Lower leg skin (tissue), 4 donors: Measurements from ENCODE around the gene SOWAHA. TPM values are rescaled to one million over a fixed set of nuclear protein-coding genes. Genes with fewer than 3 reads are reported as not detected.

Source experiments
- DNase-seq, 2 donors: peaks; one replicate each; pipeline ENCODE4 v3.0.0-alpha.2; 2019; ENCODE audit warnings: low spot score in 2 of 2
- H3K4me3 ChIP-seq: fragments of 200-600 bp; sonication (generic); 2 replicates; pipeline ENCODE4 v1.5.1; 2017; ENCODE audit warnings: mild to moderate bottlenecking, low read depth; ENCODE audit not compliant: poor library complexity, severe bottlenecking
- POLR2A ChIP-seq, 2 donors: fragments of 450-650 bp; IDR thresholded peaks; one replicate each; pipeline ENCODE4 v1.6.1; 2016 to 2017; ENCODE audit warnings: antibody characterized with exemption in 2 of 2, mild to moderate bottlenecking in 1 of 2, moderate library complexity in 1 of 2
- WGBS, 2 donors: methylation state at CpG; one replicate each; pipeline ENCODE4 v1.1.5; 2018; 5-methylcytosine and 5-hydroxymethylcytosine counted together
- intact Hi-C: fragments of 100-400 bp; cut with DNase I; formaldehyde crosslinking; loops from one replicate; pipeline ENCODE4 v1.15.0; 2023; ENCODE audit warnings: low total_unique reads
- total RNA-seq, 4 donors: library from RNA; depleted of rRNA; stranded (reverse); fragments of >200 nt; gene quantifications; one replicate each; pipeline ENCODE4 v1.1.0, GENCODE V29; 2016
- TF ChIP-seq, protein P1 (sequence below), 3 donors: fragments of 450-650 bp; IDR thresholded peaks; one replicate each; pipeline ENCODE4 v1.5.1; 2016; ENCODE audit warnings: antibody characterized with exemption in 3 of 3, mild to moderate bottlenecking in 3 of 3, moderate library complexity in 2 of 3

SOWAHA gene
- total RNA-seq, 4 donors from 2014 or later, result 0.08 to 1.0 (median 0.79) TPM

DNA sequence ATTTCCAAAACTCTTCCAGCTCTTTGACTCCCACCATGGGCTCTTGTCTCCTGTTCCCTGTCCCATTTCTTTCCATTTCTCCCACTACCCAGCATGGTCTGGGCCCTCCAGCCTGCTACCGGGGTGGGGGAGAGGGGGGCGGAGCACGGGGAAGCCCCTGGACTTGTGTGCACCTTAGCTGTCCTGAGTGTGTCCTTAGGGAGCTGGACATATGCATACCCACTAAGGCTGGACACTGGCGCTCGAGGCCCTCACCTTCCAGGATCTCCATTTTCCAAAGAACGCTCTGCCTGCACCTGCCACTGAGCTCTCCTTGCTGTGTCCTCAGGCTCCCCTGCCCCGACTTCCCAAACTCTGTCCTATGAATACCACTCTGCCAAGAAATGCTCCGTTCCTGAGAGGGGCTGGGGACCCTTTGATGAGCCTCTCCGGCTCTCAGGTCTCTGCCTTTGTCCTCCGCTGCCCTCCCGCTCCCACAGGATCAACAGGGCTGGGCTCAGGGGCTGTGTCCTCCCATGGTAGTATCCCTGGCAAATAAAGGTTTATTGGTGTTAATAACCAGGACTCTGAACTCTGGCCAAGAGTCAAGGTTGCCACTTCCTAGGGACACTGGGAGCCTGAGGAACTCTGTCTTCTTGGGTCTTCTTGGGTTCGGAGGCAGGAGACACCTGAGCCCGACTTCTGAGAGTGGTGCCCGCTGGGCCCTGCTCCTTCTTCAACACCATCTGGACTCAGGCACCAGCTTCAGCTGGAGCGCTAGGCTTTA, 18.2 kb downstream of the SOWAHA start:
- DNase-seq, result no peak
- TF ChIP-seq, protein P1, sequence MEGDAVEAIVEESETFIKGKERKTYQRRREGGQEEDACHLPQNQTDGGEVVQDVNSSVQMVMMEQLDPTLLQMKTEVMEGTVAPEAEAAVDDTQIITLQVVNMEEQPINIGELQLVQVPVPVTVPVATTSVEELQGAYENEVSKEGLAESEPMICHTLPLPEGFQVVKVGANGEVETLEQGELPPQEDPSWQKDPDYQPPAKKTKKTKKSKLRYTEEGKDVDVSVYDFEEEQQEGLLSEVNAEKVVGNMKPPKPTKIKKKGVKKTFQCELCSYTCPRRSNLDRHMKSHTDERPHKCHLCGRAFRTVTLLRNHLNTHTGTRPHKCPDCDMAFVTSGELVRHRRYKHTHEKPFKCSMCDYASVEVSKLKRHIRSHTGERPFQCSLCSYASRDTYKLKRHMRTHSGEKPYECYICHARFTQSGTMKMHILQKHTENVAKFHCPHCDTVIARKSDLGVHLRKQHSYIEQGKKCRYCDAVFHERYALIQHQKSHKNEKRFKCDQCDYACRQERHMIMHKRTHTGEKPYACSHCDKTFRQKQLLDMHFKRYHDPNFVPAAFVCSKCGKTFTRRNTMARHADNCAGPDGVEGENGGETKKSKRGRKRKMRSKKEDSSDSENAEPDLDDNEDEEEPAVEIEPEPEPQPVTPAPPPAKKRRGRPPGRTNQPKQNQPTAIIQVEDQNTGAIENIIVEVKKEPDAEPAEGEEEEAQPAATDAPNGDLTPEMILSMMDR (IDR thresholded peaks at IDR 0.05), result no peak
- TF ChIP-seq POLR2A (IDR thresholded peaks at IDR 0.05), result no peak
- intact Hi-C loops, result no loop called here
- H3K4me3 ChIP-seq, result no peak overlapping the region
- 93 to 94% methylated on average over 15 of the region's 15 CpGs for WGBS, 2 donors

DNA sequence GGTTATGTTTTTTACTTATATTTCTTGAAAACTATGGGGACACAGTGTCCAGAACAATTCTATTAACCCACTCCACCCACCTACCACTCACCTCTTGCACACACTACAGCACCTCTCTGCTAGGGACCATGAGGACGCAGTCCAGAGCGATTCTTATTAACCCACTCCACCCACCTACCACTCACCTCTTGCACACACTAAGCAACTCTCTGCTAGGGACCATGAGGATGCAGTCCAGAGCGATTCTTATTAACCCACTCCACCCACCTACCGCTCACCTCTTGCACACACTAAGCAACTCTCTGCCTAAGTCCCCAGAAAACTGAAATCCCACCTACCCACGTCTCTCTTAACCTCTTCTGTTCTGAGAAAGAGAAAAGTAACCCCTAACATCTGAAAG, 19.5 kb downstream of the SOWAHA start:
- intact Hi-C loops, result no loop called here
- TF ChIP-seq POLR2A (IDR thresholded peaks at IDR 0.05), result no peak
- TF ChIP-seq, protein P1 (IDR thresholded peaks at IDR 0.05), result no peak
- WGBS, 2 donors, result 91 to 92% methylated on average over 5 of the region's 5 CpGs
- H3K4me3 ChIP-seq, result no peak overlapping the region
- DNase-seq, result no peak

DNA sequence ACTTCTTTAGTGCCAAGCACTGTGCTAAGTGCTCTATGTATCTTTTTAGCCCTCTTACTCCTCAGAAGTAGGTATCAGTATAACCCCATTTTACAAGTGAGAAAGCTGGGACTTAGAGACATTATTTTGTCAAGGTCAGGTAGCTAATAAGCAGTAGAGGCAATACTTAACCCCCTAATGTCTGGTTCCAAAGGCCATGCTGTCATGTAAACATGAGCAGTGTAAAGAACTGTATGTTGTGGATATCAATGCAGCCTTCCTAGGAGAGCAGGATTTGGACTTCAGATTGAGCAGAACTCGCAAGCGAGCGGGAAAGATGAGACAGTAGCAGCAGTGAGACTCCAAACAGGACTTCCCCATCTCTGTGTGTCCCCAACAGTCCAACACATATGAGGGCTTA, 21.0 kb downstream of the SOWAHA start:
- 93 to 96% methylated on average over 3 of the region's 3 CpGs for WGBS, 2 donors
- TF ChIP-seq, protein P1 (IDR thresholded peaks at IDR 0.05), result no peak
- TF ChIP-seq POLR2A (IDR thresholded peaks at IDR 0.05), result no peak
- intact Hi-C loops, result no loop called here
- no peak overlapping the region for H3K4me3 ChIP-seq
- peak in 1 of 2 donors; percentile 9 for DNase-seq

DNA sequence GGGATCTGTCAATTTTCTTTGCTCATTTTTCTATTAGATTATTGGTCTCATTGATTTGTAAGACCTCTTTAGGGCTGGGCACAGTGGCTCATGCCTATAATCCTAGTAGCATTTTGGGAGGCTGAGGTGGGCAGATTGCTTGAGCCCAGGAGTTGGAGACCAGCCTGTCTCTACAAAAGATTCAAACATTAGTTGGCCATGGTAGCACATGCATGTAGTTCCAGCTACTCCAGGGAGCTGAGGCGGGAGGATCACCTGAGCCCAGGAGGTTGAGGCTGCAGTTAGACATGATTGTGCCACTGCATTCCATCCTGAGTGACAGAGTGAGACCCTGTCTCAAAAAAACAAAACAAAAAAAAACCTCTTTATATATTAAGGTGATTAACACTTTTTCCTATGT, 23.8 kb downstream of the SOWAHA start:
- no peak overlapping the region for H3K4me3 ChIP-seq
- DNase-seq, result no peak
- no peak for TF ChIP-seq POLR2A (IDR thresholded peaks at IDR 0.05)
- TF ChIP-seq, protein P1 (IDR thresholded peaks at IDR 0.05), result no peak
- intact Hi-C loops, result no loop called here
- WGBS, 2 donors, result 86 to 100% methylated on average over 1 of the region's 1 CpG

DNA sequence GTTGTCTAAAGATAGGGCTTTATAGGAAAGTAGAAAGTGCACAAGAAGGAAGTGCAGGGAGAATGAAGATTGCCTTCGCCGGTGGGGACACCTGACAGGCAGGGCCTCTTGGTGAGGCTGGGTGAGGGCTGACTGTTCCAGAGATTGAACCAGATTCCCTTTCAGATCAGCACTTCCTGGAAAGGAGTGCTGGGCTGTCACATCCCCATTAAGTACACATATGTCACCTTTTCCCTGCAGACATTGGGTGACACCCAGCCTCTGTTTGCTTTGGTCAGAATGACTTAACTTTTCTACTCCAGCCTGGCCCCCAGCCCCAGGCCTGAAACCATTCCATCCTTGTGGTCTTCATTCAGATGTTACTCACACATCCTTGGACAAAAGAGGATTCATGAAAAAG, 24.8 kb downstream of the SOWAHA start:
- DNase-seq, result no peak
- intact Hi-C loops, result no loop called here
- TF ChIP-seq POLR2A (IDR thresholded peaks at IDR 0.05), result no peak
- TF ChIP-seq, protein P1 (IDR thresholded peaks at IDR 0.05), result no peak
- no peak overlapping the region for H3K4me3 ChIP-seq
- WGBS, 2 donors, result 76 to 88% methylated on average over 2 of the region's 2 CpGs
